ENCODE measurements around the gene TEX29.

Gene TEX29

DNA sequence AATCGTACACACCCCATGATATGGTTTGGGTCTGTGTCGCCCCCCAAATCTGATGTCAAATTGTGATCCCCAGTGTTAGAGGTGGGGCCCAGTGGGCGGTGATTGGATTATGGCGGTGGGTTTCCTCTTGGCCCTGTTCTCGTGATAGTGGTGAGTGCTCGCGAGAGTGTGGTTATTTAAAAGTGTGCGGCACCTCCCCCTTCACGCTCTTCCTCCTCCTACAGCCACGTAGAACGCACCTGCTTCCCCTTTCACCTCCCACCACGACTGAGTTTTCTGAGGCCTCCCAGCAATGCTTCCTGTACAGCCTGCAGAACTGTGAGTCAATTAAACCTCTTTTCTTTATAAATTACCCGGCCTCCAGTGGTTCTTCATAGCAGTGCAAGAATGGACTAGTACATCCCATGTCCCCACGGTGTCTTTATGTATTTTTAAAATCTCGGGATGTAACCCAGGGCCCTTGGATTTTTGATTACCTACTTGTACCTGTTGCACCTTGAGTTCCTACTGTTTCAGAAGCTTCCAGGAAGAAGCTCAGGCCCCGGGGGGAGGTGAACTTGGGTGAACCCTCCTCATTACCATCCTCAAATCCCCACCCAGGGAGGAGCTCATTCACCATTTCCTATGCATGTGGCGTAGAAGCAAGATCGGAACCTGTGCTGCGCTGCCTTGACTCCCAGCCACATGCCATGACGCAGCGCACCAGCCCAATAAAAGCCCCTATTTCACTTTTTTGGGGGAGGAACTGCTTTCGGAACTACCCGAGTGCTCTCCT lies 52.4 kb downstream of the TEX29 start:
- no peak for DNase-seq

DNA sequence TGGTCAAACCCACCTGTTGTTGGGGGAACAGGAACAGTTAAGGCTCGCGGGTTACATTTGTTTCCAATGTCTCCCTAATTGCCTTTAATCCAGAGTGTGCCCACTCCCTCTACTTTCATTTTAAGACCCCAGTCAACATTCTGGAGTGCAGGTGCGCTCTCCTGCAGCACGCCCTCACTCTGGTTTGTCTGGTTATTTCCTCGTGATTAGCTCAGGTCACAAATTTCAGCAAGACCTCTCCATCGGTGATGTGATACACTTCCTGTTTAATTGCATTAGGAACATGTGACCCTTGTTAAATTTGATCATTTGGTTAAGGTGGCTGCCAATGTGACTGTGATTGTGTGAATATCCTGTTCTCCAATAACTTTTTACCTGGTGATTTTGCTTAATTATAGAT lies 53.0 kb downstream of the TEX29 start:
- DNase-seq: no peak

- DNase-seq: no peak
These were observed 60.0 kb downstream of the TEX29 start for GRCh38 chr13:111380431-111380830.

- no peak for DNase-seq
These were observed 62.0 kb downstream of the TEX29 start for GRCh38 chr13:111382411-111382810.

GRCh38 chr13:111382877-111383276 lies 62.4 kb downstream of the TEX29 start:
- DNase-seq: no peak

DNA sequence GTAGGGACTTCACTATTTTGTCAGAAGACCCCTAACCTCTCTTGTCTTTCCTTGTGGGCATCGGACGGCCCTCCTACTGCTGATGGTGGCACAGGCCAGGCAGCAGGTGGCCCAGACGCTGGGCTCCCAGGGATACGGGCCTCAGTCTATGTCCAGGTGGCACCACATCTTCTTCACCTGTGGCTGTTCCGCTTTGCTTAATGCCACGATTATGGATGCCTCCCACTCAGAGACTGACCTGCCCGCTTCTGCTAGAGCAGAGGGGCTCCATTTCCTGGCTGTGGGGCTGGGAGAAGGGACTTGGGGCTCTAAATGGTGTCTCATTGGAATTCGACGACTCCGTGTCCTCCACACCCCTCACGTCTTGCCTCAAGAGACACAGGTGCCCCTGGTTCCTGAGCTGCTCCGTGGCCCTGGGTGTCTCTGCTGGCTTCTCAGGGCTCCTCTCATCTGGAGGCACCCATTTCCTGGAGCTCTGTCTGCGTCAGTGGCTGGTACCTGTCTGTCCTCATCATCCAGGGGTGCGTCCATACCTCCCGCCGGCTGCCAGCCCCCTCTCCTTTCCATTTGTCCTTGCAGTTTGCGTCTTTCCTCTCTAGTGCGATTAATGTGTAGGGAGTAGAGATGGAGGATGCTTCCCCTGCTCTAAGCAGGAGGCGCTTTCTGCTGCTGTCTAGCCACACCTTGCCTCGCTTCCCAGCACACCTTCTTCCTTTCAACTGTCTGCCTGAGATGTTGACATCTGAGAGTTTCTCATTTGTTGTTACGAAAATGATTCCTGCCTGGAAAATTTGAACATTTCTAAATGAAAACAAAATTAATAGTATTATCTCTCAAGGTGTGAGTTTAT lies 63.4 kb downstream of the TEX29 start:
- DNase-seq: no peak

GRCh38 chr13:111384441-111385182 lies 64.2 kb downstream of the TEX29 start:
- no peak for DNase-seq

GRCh38 chr13:111385183-111385857 lies 64.9 kb downstream of the TEX29 start:
- DNase-seq: no peak

DNA sequence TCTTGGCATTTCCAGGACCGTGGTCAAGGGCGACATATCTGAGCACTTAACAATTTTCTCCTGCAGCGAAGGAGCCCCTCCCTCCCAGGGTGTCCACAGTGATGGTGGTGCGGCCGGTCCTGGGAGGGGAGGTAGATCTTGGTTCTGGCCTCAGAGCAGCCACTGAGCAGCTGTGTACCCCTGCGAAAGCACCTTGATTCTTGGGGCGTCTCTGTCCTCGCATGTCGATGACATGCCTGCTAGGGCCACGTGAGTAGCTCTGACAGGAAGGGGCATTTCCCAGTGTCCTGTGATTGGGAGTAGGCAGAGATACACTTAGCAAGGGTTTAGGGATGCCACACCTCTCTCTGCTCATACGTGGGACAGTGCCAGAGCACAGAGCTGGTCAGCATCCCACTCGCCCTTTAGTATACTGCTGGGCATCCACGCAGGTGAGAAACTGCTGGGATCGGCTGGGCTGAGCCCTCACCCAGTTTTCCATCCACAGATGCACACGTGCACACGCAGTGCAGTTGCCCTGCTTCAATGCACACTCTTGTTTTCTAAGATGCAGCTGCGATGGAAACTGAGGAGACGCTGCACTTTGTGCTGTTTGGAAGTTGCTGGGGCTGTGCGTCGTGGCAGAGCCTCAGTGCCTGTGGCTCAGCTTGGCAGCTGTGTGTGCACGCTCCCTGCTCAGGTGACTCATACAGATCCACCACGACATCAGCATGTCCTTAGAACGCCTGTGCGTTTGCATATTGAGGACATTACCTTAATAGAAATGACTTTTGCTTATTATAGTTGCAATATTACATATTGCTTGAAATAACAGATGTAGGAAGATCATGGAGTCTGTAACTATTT lies 66.8 kb downstream of the TEX29 start:
- DNase-seq: no peak

DNA sequence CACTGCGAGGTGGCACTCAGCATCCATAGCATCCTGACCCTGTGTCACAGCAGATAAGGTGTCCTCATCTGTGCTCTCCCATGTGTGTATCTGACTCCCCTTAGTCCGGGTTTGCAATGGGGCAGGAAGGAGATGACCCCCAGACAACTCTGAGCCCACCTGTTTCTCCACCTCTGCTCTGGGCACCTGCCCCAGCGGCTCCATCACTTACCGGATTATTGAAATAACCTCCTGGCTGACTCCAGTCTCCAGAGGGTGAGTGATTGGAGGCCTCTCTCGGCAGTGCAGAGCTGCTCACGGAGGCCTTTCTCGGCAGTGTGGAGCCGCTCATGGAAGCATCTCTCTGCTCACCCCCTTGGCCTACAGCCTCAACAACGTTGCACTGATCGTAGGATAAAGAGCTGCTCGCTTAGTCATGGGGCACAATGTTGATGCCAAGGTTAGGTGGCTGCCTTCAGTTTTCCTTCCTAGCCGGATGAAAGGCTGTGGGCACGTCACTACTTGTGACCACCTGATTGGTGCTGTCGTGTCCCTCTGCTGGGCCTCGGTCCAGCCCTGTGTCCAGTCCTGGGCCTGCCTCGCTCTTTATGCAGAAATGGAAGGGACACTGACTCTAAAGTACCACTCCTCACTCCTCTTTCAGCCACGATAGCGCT lies 67.6 kb downstream of the TEX29 start:
- DNase-seq: no peak

DNA sequence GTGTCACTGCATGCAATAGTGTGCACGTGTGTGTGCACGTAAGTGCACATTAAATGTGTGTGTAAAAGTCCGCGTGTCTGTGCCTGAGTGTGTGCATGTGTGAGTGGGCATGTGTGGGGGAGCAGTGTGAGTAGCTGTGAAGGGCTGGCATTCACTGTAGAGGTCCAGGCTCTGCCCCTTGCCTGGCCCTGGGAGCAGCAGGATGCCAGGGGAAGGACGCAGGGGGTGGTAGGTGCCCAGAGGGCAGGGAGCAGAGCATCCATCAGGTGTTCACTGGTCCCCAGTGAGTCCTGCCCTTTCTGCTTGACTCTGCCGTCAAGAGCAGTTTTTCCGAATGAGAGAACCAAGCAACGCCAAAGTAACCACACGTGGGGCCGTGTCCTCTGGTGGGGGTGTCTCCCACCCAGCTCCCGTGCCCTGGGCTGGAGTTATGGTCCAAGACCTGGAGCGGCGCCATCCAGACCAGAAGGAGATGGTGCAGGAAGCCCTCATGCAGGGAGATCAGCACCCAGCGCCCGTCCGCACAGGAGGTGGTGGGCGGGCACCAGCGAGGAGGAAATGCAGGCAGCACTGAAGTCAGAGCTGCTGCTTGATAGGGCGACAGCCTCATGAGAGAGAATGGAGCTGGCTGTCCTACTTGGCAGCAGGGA lies 68.5 kb downstream of the TEX29 start:
- DNase-seq: no peak

DNA sequence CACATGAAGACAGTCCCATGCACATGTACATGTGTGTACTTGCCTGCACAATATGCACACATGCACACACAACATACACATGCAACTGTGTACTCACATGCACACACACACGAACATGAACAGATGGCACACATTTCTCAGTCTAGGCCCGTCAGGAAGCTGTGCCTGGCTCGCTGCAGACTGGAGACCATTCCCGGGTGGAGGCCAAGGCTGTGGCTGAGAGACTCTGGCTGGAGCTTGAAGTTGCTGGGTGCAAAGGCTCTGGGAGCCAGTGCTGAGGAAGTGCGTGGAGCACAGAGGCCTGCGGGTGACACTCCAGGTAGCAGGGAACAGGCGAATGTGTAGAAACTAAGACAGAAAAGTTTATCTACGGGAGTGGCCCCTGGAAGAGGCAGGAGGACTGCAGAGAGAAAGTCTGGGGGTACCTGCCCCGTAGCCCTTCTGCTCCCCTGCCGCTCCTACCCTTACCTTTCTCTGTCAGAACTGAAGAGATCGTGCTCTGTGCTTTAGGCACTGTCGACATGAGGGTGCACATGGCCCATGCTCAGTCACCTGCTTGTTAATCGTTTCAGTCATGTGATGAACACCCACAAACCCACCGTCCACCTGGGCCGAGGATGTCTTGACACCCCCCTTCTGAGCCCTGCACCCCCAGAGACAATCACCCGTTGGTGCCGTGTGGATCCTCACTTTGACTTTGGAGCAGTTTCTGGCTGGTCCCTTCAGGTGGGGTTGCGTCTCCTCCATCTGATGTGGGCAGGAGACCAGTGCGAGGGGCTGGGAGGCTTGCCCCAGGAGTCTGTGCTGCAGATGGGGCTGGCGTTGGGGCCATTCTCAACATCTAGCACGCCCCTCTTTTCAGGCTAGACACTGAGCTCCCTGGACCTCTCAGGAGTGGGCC lies 69.4 kb downstream of the TEX29 start:
- no peak for DNase-seq

DNA sequence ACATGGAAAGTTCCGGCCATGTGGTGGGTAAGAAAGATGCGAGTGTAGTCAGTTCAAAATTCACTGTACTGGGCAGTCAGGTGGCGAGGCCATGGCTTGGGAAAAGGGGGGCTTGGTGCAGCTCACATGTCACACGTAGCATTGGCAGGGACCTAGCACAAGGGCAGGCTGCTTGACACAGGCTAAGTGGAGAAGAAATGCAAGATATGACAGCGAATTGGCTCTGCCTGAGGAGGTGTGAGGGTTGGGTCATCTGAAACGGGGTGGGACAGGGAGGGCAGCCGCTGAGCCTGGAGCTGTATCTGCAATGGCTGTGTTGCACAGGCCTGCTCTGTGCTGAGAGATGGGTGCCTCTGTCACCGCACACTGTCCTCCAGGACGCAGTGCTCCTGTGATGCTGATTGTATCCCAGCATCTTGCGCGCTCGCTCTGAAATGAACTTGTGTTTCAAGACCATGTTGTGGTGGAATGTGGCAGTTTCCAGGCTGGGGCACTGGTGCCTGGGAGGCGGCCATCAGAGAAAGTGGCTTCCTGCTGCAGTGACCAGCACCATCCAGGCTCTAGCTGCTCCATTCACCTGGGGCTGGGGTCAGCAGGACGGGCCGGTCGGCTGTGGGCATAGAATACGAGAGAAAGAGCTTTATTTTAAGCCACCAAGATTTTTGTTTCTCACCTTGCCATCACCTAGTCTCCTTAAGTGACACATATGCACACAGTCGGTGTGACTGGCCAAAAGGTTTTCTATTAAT lies 70.3 kb downstream of the TEX29 start:
- no peak for DNase-seq

- no peak for DNase-seq
These were observed 72.0 kb downstream of the TEX29 start for GRCh38 chr13:111392486-111392885.

- DNase-seq: no peak
These were observed 72.9 kb downstream of the TEX29 start for GRCh38 chr13:111393221-111393790.

Data from CD4-positive, alpha-beta T cell treated with Interleukin-1 beta for 1 hour (primary cell).